ENCODE results near the gene ZSWIM6.

Gene ZSWIM6

GRCh38 chr5:61307611-61308010, 24.4 kb upstream of the ZSWIM6 start:
- no peak for DNase-seq

GRCh38 chr5:61308712-61309111, 23.3 kb upstream of the ZSWIM6 start:
- DNase-seq = no peak

- DNase-seq = no peak
These were observed 22.9 kb upstream of the ZSWIM6 start for GRCh38 chr5:61309115-61309514.

- DNase-seq = no peak
These were observed 20.9 kb upstream of the ZSWIM6 start for GRCh38 chr5:61311056-61311610.

- DNase-seq = no peak
These were observed 19.9 kb upstream of the ZSWIM6 start for GRCh38 chr5:61311836-61312808.

GRCh38 chr5:61313960-61314681, 17.9 kb upstream of the ZSWIM6 start:
- DNase-seq = no peak

GRCh38 chr5:61318376-61318775, 13.7 kb upstream of the ZSWIM6 start:
- DNase-seq = no peak

- DNase-seq = no peak
These were observed 12.5 kb upstream of the ZSWIM6 start for GRCh38 chr5:61319388-61320146.

GRCh38 chr5:61320860-61321259, 11.2 kb upstream of the ZSWIM6 start:
- no peak for DNase-seq

- DNase-seq = no peak
These were observed 10.4 kb upstream of the ZSWIM6 start for GRCh38 chr5:61321669-61322068.

- no peak for DNase-seq
These were observed 9.0 kb upstream of the ZSWIM6 start for GRCh38 chr5:61322738-61323725.

- no peak for DNase-seq
These were observed 4.0 kb upstream of the ZSWIM6 start for GRCh38 chr5:61327760-61328753.

GRCh38 chr5:61328791-61329549, 3.1 kb upstream of the ZSWIM6 start:
- DNase-seq = no peak

GRCh38 chr5:61329550-61330128, 2.4 kb upstream of the ZSWIM6 start:
- no peak for DNase-seq

- DNase-seq = no peak
These were observed 1.7 kb upstream of the ZSWIM6 start for GRCh38 chr5:61330341-61330844.

- no peak for DNase-seq
These were observed 1.1 kb upstream of the ZSWIM6 start for GRCh38 chr5:61330845-61331406.

- DNase-seq = no peak
These were observed 296 bp downstream of the ZSWIM6 start for GRCh38 chr5:61332358-61332749.

GRCh38 chr5:61332851-61333320, 828 bp downstream of the ZSWIM6 start:
- no peak for DNase-seq

Data from cortex of kidney (tissue), 1 donor.